Posterior vena cava (tissue), 2 donors: ENCODE results near the gene NAP1L1. TPM values are rescaled to one million over a fixed set of nuclear protein-coding genes. Genes with fewer than 3 reads are reported as not detected.
"Not testable (repeated sequence)": the region's sequence is repeated elsewhere in the genome, so short reads cannot be mapped to it uniquely, and the experiment has no call there.

Source experiments
- DNase-seq: peaks from one replicate; pipeline ENCODE4 v3.0.0-alpha.2; 2020; ENCODE audit warnings: low spot score
- intact Hi-C, 2 donors: fragments of 100-400 bp; cut with DNase I; formaldehyde crosslinking; loops; one replicate each; pipeline versions ENCODE4 v1.14.1 to v1.14.2; 2022 to 2023
- total RNA-seq, 2 donors: library from RNA; stranded (reverse); fragmentation: NEBNext Ultra II Directional; extraction: Animal tissue kit (Norgen Biotek cat#: 25700); gene quantifications; one replicate each; pipeline ENCODE4 v1.2.1, GENCODE V29; 2021
- donor health status: DM: yes; HTN: yes; CAD: no.
- donor health status: DM: yes; HTN: yes; CAD: no.

The NAP1L1 gene
- total RNA-seq, 2 donors from 2014 or later = 281 to 331 TPM

GRCh38 chr12:76003355-76003638 lies 81.2 kb downstream of the NAP1L1 start:
- intact Hi-C loops = no loop called here
- no peak for DNase-seq

GRCh38 chr12:76002598-76003354 lies 81.7 kb downstream of the NAP1L1 start:
- no peak for DNase-seq
- intact Hi-C loops = no loop called here

GRCh38 chr12:75998292-75999063 lies 86.0 kb downstream of the NAP1L1 start:
- DNase-seq = no peak
- intact Hi-C loops = no loop called here

GRCh38 chr12:75997658-75998057 lies 86.8 kb downstream of the NAP1L1 start:
- DNase-seq = no peak
- intact Hi-C loops = no loop called here

GRCh38 chr12:75996861-75997447 lies 87.5 kb downstream of the NAP1L1 start:
- intact Hi-C loops = no loop called here
- DNase-seq = no peak

- no peak for DNase-seq
- intact Hi-C loops = no loop called here
Measured at GRCh38 chr12:75995691-75996090, 88.8 kb downstream of the NAP1L1 start.

- no peak for DNase-seq
- intact Hi-C loops = no loop called here
Measured at GRCh38 chr12:75994069-75994740, 90.3 kb downstream of the NAP1L1 start.

GRCh38 chr12:75991753-75992152 lies 92.7 kb downstream of the NAP1L1 start:
- no peak for DNase-seq
- intact Hi-C loops = no loop called here

GRCh38 chr12:75990189-75990912 lies 94.1 kb downstream of the NAP1L1 start:
- intact Hi-C loops = no loop called here
- no peak for DNase-seq

- intact Hi-C loops, DNase-seq: not testable (repeated sequence)
Measured at GRCh38 chr12:75987709-75988108, 96.8 kb downstream of the NAP1L1 start.

Other genes with a start within 250 kb of the NAP1L1 start
- gene PHLDA1, start 52.9 kb downstream of the NAP1L1 start, total RNA-seq = 10 to 100 TPM in 1 of 2 donors, 1 to 10 TPM in 1; 4.9 to 14.6 TPM